Pons (tissue), 1 donor: Measurements from ENCODE around the gene WDR90.

Source experiments
- DNase-seq: peaks from one replicate; pipeline ENCODE4 v3.0.0-alpha.2; 2016; ENCODE audit warnings: low spot score

WDR90 gene

DNA sequence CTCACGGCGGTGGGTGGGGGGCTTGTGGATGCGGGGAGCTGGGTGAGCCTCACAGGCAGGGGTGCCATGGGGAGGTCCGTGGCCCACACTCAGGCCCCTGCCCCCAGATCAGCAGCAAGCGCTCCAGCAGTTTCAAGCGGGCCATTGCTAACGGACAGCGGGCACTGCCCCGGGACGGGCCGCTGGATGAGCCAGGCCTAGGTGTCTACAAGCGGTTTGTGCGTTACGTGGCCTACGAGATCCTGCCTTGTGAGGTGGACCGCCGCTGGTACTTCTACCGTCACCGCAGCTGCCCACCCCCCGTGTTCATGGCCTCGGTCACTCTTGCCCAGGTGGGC is 27.4 kb downstream of the WDR90 start:
- no peak for DNase-seq

DNA sequence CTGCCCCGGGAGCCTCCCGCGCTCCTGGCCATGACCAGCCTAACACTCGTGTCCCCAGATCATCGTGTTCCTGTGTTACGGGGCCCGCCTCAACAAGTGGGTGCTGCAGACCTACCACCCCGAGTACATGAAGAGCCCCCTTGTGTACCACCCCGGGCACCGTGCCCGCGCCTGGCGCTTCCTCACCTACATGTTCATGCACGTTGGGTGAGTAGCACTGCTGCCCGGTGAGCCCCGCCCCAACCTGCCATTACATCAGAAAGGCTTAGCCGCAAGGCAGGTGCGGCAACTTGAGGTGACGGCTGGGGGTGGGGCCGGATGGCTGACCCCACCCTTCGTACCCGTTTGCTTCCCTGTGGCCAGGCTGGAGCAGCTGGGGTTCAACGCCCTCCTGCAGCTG is 27.7 kb downstream of the WDR90 start:
- DNase-seq: no peak

DNA sequence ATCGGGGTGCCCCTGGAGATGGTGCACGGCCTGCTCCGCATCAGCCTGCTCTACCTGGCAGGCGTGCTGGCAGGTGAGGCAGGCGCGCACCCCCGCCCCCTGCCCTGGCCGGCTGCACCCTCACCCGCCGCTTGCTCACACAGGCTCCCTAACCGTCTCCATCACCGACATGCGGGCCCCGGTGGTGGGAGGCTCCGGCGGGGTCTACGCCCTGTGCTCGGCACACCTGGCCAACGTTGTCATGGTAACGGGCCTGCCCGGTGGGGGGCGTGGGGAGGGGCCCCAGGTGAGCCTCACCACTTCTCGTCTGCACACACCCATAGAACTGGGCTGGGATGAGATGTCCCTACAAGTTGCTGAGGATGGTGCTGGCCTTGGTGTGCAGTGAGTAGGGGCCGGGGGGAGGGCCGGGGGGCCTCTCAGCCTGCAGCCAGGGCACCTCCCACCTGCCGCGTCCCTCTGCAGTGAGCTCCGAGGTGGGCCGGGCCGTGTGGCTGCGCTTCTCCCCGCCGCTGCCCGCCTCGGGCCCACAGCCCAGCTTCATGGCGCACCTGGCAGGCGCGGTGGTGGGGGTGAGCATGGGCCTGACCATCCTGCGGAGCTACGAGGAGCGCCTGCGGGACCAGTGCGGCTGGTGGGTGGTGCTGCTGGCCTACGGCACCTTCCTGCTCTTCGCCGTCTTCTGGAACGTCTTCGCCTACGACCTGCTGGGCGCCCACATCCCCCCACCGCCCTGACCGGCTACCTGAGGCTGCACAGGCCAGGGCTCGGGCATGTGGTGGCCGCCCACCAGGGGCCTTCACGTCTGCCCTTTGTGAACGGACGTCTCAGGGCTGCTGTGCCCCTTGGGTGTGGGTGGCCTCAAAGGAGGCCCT is 28.4 kb downstream of the WDR90 start:
- no peak for DNase-seq

DNA sequence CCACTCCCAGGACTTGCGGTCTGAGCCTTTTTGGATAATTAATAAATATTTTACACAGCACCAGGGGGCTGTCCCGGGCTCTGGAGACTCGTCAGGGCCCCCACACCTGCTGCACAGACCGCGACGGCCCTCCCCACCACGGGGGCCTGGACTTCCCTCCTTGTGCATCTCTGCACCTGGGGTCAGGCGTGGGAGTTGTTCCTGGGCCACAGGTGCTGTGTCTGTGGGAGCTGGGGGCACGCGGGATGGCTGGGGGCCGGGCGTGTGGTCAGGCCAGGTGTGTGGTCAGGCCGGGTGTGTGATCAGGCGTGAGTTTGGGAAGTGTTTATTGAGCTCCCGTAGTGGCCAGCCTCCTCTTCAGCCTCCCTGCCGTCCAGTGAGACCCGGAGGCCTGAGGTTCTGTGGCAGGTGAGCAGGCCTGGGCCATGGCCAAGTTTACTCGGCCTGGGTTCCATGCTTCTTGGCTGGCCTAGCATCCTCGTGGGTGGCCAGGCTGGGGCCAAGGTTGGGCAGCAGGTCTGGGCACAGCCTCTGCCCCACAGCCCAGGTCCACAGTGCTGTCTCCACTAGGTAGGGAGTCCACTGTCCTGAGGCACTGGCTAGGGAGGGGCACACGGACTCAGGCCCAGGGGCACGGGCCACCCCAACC is 29.2 kb downstream of the WDR90 start:
- no peak for DNase-seq

DNA sequence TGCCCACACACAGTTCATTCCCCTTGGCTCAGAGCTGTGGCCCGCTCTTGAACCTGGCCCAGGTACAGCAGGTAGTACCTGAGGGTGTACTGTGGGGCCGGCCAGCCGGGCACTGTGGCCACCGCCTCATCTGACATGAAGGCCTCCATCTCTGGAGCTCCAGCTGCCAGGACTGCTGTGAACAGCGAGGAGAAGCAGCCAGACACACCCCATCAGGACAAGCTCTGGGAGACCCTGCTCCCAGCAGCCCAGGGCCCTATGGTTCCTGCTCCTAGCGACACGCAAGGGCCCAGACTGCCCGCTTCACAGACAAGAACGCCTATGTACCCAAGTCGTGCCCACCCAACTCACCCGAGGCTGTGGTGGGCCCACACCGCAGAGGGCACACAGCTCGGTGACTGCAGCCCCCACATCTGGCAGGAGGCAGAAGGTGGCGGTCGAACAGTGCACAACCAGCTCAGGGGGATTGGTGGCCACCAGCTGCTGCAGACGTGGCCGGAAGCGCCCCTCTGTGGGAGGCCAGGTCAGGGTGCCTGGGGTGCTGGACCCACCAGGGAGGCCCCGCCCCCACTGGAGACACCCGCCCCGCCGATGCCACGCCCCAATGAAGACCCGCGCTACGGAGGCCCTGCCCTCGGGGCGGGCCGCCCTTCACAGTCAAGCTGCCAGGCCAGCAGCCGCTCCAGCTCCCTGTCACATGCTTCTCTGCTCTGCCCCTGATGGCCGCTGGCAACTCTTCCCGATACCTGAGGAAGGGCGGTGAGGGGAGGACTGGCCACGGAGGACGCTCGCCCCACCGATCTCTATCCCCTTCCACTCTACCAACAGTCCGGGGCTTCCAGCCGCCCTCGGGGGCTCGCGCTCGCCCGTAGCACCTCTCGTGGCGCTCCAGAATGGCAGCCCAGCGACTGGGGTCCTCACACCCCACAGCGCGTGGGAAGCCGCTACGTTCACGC is 30.0 kb downstream of the WDR90 start:
- peak; percentile 61 for DNase-seq

DNA sequence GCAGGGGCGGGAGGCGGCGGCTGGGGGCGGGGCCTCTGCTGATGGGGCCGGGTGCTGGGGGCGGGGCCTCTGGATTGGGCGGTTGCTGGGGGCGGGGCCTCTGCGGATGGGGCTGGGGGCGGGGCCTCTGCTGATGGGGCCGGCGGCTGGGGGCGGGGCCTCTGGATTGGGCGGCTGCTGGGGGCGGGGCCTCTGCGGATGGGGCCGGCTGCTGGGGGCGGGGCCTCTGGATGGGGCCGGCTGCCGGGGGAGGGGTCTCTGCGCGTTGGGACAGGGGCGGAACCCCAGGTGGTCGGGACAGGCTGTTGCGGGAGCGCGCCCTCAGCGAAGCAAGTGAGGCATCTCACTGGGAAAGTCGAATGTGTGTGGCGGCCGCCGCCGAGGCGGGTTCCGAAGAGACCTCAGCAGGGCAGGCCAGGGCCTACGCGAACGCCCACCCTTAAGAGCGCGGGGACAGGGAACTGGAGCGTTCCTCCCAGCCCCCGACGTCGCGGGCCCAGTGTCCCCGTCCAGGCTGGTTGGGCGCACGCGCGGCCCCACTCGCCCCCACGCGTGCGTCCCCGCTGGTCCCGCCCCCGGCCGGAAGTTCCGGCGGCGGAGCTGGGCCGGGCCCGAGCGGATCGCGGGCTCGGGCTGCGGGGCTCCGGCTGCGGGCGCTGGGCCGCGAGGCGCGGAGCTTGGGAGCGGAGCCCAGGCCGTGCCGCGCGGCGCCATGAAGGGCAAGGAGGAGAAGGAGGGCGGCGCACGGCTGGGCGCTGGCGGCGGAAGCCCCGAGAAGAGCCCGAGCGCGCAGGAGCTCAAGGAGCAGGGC is 30.9 kb downstream of the WDR90 start, which contains the start of gene STUB1:
Gene STUB1, plus strand, starts transcription at position 597 of the 811 bp plus-strand sequence. Its CDS starts 116 bp downstream, at position 713.
- DNase-seq: peak; percentile 74

DNA sequence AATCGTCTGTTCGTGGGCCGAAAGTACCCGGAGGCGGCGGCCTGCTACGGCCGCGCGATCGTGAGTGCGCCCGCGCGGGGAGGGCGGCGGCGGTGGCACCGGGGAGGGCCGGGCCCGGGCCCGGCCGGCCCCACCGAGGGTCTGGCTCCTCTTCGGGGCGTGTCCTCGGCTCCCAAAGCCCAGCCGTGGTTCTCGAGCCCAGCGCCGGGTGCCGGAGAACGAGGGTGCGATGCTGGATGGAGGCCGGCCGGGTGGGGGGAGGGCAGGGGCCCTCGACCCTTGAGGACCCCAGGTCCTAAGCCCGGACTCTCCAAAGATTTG is 31.4 kb downstream of the WDR90 start:
- DNase-seq: no peak

DNA sequence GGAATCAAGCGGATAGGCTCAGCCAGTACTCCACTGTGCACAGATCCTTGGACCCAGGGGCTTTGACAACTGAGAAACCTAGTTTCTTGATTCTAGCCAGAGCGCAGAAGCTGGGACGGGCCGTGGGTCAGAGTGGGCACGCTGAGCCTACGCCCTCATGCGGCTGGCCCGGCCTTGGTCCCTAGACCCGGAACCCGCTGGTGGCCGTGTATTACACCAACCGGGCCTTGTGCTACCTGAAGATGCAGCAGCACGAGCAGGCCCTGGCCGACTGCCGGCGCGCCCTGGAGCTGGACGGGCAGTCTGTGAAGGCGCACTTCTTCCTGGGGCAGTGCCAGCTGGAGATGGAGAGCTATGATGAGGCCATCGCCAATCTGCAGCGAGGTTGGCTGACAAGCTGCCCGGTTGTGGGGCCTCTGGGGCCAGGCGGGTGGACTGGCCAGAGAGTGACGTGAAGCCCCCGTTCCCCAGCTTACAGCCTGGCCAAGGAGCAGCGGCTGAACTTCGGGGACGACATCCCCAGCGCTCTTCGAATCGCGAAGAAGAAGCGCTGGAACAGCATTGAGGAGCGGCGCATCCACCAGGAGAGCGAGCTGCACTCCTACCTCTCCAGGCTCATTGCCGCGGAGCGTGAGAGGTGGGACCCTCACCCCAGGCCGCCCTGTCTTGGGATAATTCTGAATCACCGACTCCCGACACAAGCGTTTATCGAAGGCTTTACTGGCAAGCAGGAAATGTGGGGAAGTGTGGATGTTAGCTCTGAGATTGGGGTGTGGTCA is 32.0 kb downstream of the WDR90 start:
- DNase-seq: no peak

DNA sequence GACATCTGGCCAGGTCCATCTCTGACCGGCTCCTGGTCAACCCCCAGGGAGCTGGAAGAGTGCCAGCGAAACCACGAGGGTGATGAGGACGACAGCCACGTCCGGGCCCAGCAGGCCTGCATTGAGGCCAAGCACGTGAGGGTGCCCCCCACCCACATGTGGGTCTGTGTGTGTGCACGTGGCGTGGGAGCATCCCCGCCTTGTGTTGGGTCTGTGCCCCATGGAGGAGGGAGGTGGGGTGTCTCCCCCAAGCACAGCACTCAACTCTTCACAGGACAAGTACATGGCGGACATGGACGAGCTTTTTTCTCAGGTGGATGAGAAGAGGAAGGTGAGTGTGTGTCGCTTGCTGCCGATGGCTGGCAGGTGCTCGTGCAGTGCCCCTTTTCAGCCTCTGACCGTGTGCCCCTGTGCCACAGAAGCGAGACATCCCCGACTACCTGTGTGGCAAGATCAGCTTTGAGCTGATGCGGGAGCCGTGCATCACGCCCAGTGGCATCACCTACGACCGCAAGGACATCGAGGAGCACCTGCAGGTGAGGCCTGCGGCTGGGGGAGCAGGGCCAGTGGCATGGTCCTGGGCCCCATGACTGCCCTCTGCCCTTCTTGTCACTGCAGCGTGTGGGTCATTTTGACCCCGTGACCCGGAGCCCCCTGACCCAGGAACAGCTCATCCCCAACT is 32.7 kb downstream of the WDR90 start:
- DNase-seq: no peak

DNA sequence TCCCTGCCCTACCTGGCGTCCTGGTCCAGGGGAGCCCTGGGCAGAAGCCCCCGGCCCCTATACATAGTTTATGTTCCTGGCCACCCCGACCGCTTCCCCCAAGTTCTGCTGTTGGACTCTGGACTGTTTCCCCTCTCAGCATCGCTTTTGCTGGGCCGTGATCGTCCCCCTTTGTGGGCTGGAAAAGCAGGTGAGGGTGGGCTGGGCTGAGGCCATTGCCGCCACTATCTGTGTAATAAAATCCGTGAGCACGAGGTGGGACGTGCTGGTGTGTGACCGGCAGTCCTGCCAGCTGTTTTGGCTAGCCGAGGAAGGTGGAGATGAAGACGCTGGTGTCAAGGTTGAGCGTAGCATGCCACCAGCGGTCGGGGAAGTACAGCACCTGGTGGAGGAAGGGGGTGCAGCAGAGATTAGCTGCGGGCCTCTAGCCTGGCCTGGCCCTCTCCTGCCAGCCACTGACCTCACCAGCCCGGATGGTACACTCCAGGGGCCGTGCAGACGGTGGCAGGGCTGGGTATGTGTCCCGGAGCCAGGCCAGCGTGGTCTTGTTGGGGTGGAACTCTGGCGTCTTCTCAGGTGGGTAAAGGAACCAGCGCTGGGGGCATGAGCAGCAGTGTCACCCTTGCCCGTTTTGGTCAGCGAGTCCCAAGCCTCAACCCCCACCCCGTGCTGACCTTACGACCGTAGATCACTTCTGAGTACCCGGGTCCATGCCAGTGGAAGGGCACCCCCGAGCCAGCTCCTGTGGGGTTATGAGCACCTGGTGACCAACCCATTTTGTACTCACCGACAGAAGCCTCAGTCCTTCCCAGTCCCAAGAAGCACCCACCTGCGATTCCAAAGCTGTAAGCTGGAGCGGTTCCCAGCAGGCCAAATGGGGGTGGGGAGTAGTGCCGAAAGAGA is 33.6 kb downstream of the WDR90 start:
- no peak for DNase-seq

DNA sequence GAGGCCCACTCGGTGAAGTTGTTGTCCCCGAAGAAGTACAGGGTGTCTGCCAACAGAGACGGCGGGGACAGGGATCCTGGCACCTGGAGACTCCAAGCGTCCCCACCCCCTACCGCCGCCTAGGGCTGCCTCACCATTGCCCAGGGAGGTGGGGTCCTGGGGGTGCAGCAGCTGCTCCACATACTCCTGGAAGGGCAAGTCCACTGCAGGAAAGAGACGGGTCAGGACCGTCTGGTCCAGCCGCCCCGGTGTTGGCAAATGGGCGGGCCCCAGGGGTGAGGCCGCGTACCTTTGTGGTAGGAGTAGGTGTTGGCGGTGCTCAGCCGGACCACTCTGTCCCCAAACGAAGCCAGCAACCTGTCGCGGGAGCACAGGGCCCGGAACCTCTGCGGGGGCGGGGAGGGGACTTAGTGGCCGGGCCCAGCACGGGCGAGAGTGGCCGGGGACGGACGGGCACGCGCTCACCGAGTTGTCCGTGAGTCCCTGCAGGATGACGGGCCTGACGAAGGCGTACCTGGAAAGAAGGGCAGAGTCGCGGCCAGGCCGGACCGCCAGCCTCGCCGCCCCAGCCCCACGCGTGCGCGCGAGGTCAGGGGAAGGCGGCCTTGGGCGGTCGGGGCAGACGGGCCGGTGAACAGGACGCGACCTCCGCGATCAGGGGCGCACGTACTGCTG is 34.4 kb downstream of the WDR90 start:
- no peak for DNase-seq

DNA sequence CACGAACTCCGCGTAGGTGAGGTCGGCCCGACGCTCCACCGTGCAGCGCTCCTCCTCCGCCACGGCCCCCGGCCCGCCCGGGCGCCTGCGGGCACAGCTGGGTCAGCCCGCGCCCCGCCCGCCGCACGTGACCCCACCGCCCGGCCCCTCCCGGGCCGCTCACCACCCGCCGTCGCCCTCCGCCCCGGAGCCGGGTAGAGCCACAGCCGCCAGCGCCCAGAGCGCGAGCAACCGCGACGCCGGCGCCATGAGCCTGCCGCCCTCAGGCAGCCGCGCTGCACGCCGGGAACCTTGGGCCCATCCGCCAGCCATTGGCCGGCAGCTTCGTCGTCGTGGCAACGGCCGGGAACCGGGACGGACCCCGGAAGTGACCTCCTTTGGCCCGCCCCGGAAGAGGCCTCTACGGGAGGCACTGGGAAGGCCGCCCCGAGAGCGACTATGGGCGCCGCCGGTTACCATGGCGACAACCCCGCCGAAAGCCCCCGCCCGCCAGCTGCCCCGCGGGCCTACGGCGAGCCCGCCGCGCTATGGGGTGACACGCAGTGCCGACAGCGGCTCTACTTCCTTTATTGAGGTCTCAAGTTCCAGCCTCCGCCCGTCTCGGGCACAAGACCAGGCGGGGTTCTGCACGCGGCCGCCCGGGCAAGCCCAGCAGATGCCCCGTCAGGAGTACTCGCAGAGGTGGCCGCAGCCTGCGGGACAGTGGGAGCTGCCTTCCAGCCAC is 35.1 kb downstream of the WDR90 start, which contains the start of gene JMJD8:
Gene JMJD8, minus strand, starts transcription at position 264 of the 724 bp plus-strand sequence. Its CDS starts 15 bp downstream, at position 249.
- peak; percentile 88 for DNase-seq

DNA sequence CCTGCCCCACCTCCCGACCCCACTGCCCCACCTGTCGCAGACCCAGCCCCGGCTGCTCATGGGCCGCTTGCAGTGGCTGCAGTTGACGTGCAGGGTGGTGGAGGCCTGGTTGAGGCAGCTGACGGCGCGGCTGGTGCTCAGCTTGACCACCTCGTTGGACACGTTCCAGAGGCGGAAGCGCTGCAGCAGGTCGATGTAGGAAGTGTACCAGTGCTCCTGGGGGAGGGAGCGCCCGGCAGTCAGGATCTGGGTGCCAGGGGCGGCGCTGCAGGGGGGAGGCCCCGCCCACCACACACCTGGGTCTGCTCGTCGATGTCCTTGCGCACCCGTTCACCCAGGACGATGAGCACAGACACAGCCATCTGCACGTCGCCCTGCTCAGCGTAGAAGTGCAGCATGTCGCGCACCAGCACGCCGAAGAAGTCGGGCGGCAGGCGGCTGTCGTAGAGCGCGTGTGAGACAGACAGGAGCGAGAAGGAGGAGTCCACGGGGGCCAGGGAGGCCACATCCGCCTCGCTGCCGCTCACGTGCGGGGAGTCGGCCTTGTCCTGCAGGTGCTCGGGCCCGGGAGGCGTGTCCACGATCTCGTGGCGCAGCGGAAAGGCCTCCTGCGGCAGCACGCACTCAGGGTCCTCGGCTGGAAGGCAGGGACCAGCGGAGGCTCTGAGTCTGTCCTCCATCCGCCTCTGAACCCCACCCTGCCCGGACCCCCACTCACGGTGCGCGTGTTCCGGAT is 36.0 kb downstream of the WDR90 start:
- DNase-seq: no peak

DNA sequence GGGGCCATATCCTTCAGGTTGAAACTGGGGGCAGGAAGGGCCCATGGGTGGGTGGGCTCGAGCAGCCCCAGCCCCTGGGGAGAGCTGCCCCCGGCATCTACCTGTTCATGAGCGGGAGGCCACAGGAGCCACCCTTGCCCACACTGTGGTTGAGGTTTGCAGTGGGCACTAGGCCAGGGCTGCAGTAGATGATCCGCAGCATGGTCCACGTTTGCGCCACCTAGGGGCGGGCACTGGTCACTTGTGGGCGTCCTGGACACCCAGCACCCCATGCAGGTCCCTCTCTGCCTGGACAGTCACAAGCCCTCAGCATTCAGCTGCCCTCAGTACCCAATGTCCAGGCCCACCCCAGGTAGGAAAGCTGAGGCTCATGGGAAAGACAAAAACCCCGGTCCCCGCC is 36.8 kb downstream of the WDR90 start:
- DNase-seq: no peak

DNA sequence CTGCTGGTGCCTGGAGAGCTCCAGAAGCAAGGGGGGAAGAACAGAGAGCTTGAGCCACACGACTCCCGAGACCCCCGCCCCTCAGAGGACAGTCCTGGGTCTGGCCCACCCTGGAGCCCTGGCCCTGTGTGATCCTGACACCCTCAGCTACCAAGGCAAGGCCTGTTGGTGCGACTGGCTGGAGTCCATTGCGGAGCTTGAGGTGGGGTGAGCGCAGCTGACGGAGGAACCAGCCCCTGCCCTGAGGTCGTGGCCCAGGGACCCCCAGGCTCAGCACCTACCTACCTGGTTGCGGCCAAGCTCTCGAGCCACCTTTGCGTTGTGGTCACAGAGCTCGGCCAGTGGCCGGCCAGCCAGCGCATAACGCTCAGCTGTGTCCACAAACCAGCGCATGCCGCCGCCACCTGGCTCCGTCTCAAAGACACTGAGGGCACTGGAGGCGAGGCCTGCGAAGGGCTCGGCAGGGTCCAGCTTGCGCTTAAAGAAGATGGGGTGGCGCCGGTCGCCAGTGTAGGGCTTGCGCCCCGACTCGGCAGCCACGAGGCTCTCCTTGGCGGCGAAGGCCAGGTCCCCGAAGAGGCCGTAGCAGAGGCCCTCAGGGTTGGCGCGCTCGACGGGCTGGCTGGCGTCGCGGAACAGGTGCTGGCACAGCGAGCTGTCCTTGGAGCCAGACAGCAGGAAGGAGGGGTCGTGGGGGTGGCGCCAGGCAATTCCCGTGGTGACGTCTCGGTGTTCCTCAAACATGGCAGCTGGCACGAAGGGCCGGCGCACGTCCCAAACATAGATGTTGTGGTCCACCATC is 37.5 kb downstream of the WDR90 start:
- DNase-seq: no peak

DNA sequence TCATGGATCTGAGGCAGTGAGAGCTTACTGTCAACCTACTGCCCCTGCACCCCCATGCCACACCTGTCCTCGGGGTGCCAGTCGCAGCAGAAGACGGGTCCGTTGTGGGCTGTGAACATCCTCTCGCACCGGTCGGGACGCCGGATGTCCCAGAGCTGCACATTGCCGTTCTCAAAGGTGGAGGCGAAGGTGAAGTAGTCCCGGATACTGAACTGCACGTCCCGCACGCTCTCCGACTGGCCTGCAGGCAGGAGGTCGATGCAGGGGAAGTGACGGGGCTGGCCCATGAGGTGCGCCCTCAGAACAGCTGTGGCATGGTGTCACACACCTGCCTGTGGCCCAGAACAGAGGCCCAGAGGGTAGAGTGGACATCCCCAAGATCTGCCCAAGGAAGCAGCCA is 38.3 kb downstream of the WDR90 start:
- DNase-seq: no peak
